ENCODE measurements around the gene EPAS1.

- TF ChIP-seq CTCF (IDR thresholded peaks at IDR 0.05): no peak
- TF ChIP-seq POLR2A (IDR thresholded peaks at IDR 0.05): no peak
- TF ChIP-seq POLR2AphosphoS5 (IDR thresholded peaks at IDR 0.05): no peak
These were observed 131.8 kb downstream of the EPAS1 start for GRCh38 chr2:46428911-46429436.
